ENCODE data around the gene ANKRD12.
"Not testable (repeated sequence)": the region's sequence is repeated elsewhere in the genome, so short reads cannot be mapped to it uniquely, and the experiment has no call there.

Gene ANKRD12

DNA sequence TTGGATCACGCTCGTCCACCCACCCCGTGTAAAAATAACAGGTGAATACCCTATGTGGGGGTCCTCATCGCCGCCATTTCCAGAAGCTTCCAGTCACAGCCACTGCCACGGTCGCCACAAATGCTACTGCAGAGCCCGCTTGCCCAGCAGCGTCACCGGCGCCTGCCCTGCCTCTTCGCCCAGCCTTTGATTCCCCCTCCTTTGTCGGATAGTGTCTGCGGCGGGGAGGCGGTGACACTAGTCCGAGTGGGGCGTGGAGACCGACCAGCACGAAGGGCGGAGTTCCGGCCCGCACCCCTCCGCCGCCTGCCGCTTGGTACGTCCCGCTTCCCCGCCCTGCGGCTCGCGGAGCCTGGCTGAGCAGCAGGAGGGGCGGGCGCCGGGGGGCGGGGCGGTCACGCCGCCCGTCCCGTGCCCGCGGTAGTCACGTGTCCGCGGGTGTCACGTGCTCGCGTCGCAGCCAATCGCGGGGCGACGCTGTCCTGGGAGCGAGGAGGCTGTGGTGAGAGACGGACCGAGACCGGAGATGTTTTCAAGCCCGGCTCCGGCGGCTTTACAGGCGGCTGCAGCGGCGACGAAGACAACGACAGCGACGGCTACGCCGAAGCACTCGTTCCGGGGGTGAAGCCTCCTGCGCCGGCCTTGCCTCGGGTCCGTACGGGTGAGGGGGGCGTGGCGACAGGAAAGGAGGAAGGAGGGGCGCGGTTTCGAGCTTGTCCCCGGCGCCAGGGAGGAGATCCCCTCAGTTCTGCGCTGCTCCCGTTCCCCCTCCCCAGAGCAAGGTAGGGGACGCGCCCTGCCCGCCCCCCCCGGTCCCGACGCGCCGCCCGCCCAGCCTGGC lies at the start of gene ANKRD12:
TSS of gene ANKRD12 (plus strand) at position 467 of the 841 bp plus-strand sequence. CDS start 45,652 bp downstream, outside the sequence.
- H3K4me3 Mint-ChIP-seq, result peak within 1 kb of the TSS; percentile 94
- no peaks in the 10 kb centered on the region for H3K27me3 Mint-ChIP-seq
- peaks cover 67% of the 10 kb centered on the region for H3K4me1 Mint-ChIP-seq (ENCODE audit: low read depth)
- DNase-seq, result peak; percentile 99
- H3K9me3 Mint-ChIP-seq, result no peaks in the 10 kb centered on the region
- H3K27ac Mint-ChIP-seq, result peak within 1 kb of the TSS; percentile 99
- peaks cover 71% of the 10 kb centered on the region for H3K36me3 Mint-ChIP-seq (ENCODE audit: low read depth)

DNA sequence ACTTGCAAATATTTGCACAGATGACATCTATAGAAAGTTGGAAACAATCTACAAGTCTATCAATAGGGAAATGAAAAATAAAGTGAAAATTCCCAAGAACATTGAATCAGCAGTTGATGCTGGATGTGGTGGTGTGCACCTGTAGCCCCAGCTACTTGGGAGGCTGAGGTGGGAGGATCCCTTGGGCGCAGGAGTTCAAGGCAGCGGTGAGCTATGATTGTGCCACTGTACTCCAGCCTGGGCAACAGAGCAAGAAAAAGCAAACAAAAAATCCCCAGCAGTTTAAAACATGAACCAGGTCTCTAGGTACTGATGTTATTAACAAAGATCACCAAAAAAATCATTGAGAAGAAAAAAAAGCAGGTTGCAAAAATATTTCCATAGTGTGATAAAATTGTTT lies 49.4 kb upstream of the ANKRD12 start:
- Mint-ChIP-seq H3K4me3 (no peak overlapping the region), H3K27me3 (no peaks in the 10 kb centered on the region), H3K4me1 (ENCODE audit: low read depth) (peaks cover 67% of the 10 kb centered on the region), H3K27ac (no peak overlapping the region), H3K9me3 (peaks cover 10% of the 10 kb centered on the region), H3K36me3 (ENCODE audit: low read depth) (peaks cover 24% of the 10 kb centered on the region)
- DNase-seq, result no peak

DNA sequence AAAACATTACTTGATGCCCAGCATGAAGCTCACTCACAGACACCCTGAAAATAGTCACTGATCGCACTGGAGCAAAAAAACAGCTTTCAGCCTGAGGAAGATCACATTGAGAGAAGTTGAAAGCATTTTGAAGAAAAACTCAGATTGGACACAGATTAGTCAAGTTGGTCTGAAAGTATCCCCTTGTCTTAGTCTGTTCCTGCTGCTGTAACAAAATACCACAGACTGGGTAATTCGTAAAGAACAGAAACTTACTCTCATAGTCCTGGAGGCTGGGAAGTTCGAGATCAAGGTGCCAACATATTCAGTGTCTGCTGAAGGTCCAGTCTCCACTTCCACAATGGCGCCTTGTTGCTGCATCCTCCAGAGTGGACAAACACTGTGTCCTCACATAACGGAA lies 48.3 kb upstream of the ANKRD12 start:
- Mint-ChIP-seq H3K9me3 (peaks cover 10% of the 10 kb centered on the region), H3K4me3 (peak overlapping the region; percentile 43), H3K36me3 (ENCODE audit: low read depth) (peaks cover 24% of the 10 kb centered on the region), H3K27ac (peak overlapping the region; percentile 82), H3K27me3 (no peaks in the 10 kb centered on the region), H3K4me1 (ENCODE audit: low read depth) (peaks cover 67% of the 10 kb centered on the region)
- no peak for DNase-seq

DNA sequence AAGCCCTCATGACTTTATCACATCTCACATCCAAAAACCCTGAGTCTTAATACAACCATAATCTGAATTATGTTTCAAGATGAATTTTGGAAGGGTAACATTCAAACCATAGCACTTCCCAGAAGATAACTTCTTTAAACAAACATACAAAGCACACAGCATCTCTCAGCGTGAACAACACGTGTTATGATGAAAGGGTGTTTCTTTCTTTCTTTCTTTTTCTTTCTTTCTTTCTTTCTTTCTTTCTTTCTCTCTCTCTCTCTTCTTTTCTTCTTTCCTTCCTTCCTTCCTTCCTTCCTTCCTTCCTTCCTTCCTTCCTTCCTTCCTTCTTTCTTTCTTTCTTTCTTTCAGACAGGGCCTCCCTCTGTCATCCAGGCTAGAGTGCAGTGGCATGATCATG lies 47.9 kb upstream of the ANKRD12 start:
- peak overlapping the region; percentile 43 for H3K4me3 Mint-ChIP-seq
- H3K9me3 Mint-ChIP-seq, result peaks cover 10% of the 10 kb centered on the region
- H3K36me3 Mint-ChIP-seq (ENCODE audit: low read depth), result peaks cover 24% of the 10 kb centered on the region
- DNase-seq, H3K27me3 Mint-ChIP-seq: not testable (repeated sequence)
- peak overlapping the region; percentile 82 for H3K27ac Mint-ChIP-seq
- H3K4me1 Mint-ChIP-seq (ENCODE audit: low read depth), result peaks cover 65% of the 10 kb centered on the region

DNA sequence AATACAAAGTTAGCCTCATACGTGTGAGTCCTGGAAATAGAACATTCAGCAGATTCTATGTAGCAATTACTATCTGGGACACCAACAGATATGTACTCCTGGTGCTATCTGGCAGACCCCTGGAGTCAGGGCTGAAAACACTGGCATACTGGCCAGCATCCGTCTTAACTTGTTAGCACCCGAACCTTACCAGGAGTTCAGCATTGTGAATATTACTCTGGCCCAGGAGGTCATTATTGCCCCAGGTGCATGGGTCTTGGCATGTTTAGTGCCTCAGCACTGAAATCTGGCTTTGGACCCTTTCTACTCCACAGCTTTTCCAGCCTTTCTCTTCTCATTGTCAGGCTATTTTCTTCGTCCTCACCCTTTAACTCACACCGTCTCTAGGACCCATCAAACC lies 46.0 kb upstream of the ANKRD12 start:
- Mint-ChIP-seq H3K27ac (peak overlapping the region; percentile 98), H3K36me3 (ENCODE audit: low read depth) (peaks cover 24% of the 10 kb centered on the region), H3K27me3 (no peaks in the 10 kb centered on the region), H3K9me3 (peaks cover 10% of the 10 kb centered on the region), H3K4me3 (peak overlapping the region; percentile 79), H3K4me1 (ENCODE audit: low read depth) (peaks cover 78% of the 10 kb centered on the region)
- no peak for DNase-seq

DNA sequence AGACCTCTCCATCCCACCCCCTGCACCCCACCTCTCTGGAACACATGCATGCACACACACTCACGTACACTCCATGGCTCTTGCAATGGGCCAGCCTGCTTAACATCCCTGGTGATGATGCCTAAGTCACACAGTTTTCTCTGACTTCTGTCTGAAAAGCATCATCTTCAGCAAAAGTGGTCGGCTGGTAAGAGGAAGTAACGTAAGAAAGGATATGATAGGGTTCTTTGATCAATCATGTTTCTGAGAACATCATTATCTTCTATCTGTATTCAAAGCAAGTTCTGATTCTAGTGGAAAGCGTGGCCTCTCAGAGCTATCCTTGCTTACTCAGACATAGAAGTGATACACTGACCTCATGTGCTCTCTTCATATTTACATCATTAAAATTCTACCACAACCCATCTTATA lies 45.5 kb upstream of the ANKRD12 start:
- Mint-ChIP-seq H3K27me3 (no peaks in the 10 kb centered on the region), H3K27ac (peak overlapping the region; percentile 98), H3K4me3 (peak overlapping the region; percentile 79), H3K4me1 (ENCODE audit: low read depth) (peaks cover 78% of the 10 kb centered on the region), H3K36me3 (ENCODE audit: low read depth) (peaks cover 21% of the 10 kb centered on the region), H3K9me3 (peaks cover 8% of the 10 kb centered on the region)
- DNase-seq, result peak; percentile 56

DNA sequence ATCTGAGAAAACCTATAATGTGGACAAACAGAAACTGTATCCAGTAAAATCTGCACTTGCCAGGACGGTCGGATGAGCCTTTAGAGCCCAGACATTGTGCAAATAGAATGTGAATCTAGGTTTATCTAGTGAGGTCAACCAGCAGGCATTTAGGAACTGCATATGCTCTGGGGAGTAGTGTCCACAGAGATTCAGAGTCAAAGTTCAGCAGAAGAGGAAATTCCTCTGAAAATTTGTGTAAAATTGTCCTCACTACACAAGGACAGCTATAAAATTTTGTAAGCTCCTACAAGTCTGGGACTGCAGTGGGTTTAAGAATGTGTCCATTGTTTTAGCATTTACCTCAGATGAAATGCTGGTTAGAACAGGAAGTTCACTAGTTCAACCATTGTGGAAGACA lies 43.9 kb upstream of the ANKRD12 start:
- H3K36me3 Mint-ChIP-seq (ENCODE audit: low read depth), result peaks cover 11% of the 10 kb centered on the region
- H3K27me3 Mint-ChIP-seq, result no peaks in the 10 kb centered on the region
- H3K4me1 Mint-ChIP-seq (ENCODE audit: low read depth), result peaks cover 82% of the 10 kb centered on the region
- DNase-seq, result no peak
- peaks cover 2% of the 10 kb centered on the region for H3K9me3 Mint-ChIP-seq
- H3K4me3 Mint-ChIP-seq, result no peak overlapping the region
- peak overlapping the region; percentile 98 for H3K27ac Mint-ChIP-seq

DNA sequence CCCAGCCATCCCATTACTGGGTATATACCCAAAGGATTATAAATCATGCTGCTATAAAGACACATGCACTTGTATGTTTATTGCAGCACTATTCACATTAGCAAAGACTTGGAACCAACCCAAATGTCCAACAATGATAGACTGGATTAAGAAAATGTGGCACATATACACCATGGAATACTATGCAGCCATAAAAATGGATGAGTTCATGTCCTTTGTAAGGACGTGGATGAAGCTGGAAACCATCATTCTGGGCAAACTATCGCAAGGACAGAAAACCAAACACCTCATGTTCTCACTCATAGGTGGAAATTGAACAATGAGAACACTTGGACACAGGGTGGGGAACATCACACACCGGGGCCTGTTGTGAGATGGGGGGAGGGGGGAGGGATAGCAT lies 43.5 kb upstream of the ANKRD12 start:
- not testable (repeated sequence) for H3K4me3 Mint-ChIP-seq; H3K9me3 Mint-ChIP-seq; H3K27me3 Mint-ChIP-seq; DNase-seq; H3K36me3 Mint-ChIP-seq (ENCODE audit: low read depth)
- Mint-ChIP-seq H3K4me1 (ENCODE audit: low read depth) (peaks cover 83% of the 10 kb centered on the region), H3K27ac (peak overlapping the region; percentile 98)

DNA sequence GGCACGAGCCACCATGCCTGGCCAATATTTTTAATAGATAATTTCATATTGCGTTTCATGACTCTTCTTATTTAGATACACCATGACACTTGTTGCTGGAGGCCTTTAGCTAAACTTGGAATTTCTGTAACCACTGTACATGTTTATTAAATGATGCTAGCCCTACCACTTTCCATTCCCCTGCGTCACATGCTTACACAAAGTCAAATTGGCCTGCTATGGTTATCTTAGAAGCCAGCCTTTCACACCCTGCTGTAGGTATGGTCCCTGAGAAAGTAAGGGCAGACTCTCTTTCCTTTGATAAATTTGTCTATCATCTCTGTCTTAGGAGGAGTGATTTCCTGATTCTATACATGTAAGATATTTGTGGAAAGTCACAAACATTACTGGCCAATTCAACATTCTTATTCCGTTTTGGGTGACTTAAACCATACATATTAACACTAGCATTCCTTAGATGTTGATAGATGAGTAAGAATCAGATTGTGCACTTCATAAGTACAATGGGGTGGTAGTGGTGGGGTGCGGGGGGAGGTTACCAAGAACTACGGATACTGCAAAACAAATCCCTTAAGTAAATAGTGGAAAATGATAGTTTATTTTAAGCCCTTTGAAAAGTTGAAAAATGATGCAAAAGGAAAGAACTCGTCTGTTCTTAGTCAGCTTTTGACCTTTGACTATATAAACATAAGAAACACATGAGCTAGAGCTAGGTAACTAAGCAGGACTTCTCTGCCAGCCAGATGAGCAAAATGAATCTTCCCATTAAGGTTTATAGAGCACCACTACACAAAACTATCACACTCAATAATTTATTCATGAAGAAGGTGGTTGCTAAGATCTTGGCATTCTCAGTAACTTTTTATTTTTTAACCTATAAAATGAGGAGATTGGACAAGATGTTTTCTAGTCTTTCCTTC lies 42.0 kb upstream of the ANKRD12 start:
- peaks cover 5% of the 10 kb centered on the region for H3K36me3 Mint-ChIP-seq (ENCODE audit: low read depth)
- peaks cover 71% of the 10 kb centered on the region for H3K4me1 Mint-ChIP-seq (ENCODE audit: low read depth)
- H3K9me3 Mint-ChIP-seq, result peaks cover 2% of the 10 kb centered on the region
- peak overlapping the region; percentile 98 for H3K27ac Mint-ChIP-seq
- peak overlapping the region; percentile 67 for H3K4me3 Mint-ChIP-seq
- no peaks in the 10 kb centered on the region for H3K27me3 Mint-ChIP-seq
- peak; percentile 61 for DNase-seq

DNA sequence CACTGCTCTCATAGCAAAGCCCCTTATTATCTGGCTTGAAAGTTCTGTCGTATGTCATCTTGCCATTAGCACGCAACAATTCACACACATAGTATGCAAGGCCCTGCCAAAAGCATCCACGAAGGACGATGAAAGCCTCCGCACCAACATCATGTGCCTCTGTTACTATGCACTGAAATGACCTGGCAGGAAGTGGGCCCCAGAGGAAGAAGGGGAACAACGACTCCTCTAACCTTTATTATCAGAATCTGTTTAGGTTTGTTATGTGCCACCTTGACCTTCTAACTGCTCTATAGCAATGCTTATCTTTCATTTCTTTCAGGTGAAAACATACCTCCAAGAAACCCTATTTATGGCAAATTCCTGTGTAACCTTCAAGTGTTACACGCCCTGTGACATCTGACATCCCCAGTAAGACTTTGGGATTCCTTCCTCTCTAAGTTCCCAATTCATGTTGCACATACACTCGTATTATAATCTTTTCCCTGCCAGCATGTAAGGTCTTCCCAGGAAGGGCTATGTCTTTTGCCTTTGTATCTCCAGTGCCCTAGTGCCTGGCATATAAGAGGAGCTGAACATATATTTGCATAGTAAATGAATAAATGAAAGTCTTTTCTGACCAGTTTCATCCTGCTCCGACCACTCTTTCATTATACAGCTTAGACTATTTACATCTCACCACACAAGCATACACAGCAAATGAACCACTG lies 41.1 kb upstream of the ANKRD12 start:
- H3K4me1 Mint-ChIP-seq (ENCODE audit: low read depth), result peaks cover 66% of the 10 kb centered on the region
- H3K27me3 Mint-ChIP-seq, result no peaks in the 10 kb centered on the region

DNA sequence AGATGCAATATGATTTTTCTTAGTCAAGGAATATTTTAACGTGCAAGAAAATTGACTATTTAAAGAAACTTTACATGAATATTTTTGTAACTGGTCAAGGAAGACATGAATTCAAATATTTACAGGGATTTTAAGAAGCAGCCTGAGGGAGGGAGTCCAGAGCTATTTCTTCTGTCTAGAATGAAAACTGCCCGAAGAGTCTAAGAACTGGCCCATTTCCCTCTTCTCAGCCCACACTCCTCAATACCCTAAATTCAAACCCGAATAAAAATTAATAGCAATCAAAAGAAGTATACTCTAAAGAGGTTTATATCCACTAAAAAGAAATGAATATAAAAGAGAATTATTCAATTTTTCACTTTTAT lies 40.6 kb upstream of the ANKRD12 start:
- no peak for DNase-seq
- Mint-ChIP-seq H3K27ac (peak overlapping the region; percentile 98), H3K27me3 (no peaks in the 10 kb centered on the region), H3K4me3 (peak overlapping the region; percentile 67), H3K9me3 (peaks cover 2% of the 10 kb centered on the region), H3K4me1 (ENCODE audit: low read depth) (peaks cover 63% of the 10 kb centered on the region), H3K36me3 (ENCODE audit: low read depth) (peaks cover under 1% of the 10 kb centered on the region)

More for the DNA sequence above, 41.1 kb upstream of the ANKRD12 start:
- H3K27ac Mint-ChIP-seq, result peak overlapping the region; percentile 98
- peaks cover 2% of the 10 kb centered on the region for H3K9me3 Mint-ChIP-seq
- H3K4me3 Mint-ChIP-seq, result peak overlapping the region; percentile 67
- peaks cover 3% of the 10 kb centered on the region for H3K36me3 Mint-ChIP-seq (ENCODE audit: low read depth)
- peak; percentile 62 for DNase-seq

DNA sequence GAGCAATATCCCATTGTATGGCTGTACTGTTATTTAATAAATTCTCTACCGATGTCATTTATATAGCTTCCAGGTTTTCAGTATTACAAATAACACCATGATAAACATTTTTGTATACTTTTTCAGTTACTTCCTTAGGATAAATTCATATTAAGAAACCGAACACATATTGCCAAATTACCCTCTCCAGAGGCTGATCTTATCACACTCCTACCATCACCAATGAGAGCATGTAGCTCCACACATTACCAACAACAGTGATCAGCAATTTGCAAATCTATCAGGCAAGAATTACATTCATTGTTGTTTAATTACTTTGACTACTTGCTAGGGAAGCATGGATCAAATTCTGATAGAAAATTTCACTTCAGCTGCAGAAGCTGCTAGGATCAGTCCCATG lies 39.9 kb upstream of the ANKRD12 start:
- H3K36me3 Mint-ChIP-seq (ENCODE audit: low read depth), result no peaks in the 10 kb centered on the region
- H3K9me3 Mint-ChIP-seq, result no peaks in the 10 kb centered on the region
- H3K27ac Mint-ChIP-seq, result peak overlapping the region; percentile 45
- DNase-seq, result no peak
- peaks cover 63% of the 10 kb centered on the region for H3K4me1 Mint-ChIP-seq (ENCODE audit: low read depth)
- H3K4me3 Mint-ChIP-seq, result no peak overlapping the region
- H3K27me3 Mint-ChIP-seq, result no peaks in the 10 kb centered on the region

DNA sequence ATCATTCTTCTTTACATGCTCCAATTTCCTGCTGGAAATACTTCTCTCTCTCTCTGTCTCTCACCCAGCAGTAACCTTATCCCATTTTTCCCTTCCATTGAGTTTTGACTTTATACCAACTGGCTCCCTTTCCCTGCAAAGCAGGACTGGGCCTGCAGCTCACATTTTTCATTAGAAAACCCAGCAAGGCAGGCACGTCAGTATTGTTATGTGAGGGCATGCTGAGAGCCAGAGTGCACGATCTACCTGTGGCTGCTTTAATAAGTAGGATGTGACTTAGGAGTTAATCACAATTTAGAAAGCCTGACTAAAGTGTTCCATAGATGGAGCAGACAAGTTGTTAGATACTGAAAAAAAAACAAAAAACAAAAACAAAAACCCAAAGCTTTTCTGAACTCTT lies 39.2 kb upstream of the ANKRD12 start:
- Mint-ChIP-seq H3K27me3 (no peaks in the 10 kb centered on the region), H3K4me3 (no peak overlapping the region), H3K27ac (peak overlapping the region; percentile 83), H3K4me1 (ENCODE audit: low read depth) (peaks cover 59% of the 10 kb centered on the region), H3K36me3 (ENCODE audit: low read depth) (peaks cover 6% of the 10 kb centered on the region), H3K9me3 (no peaks in the 10 kb centered on the region)
- DNase-seq, result no peak

DNA sequence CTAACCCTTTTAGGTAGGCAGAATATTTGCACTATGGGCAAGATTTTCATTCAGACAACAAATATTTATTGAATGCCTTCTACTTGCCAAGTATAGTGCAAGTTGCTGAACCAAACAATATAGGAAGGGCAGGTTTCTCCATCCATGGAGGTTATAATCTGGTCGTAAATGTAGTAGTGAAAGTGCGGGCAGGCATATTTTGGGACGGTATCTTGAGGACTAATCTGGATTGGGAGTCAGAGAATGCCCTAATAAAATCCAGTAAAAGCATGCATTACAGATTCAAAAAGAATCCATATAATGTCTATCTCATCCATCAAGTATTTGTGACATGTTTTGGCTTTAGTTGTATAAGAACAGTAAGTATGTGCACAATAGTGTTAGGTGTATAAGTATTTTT lies 35.8 kb upstream of the ANKRD12 start:
- Mint-ChIP-seq H3K4me1 (ENCODE audit: low read depth) (peaks cover 46% of the 10 kb centered on the region), H3K27ac (no peak overlapping the region), H3K27me3 (no peaks in the 10 kb centered on the region), H3K36me3 (ENCODE audit: low read depth) (peaks cover 38% of the 10 kb centered on the region), H3K4me3 (no peak overlapping the region), H3K9me3 (no peaks in the 10 kb centered on the region)
- no peak for DNase-seq
